22Rv1 (cell line): ENCODE results near the gene ADGRB3.

Experiments used
- H3K27ac ChIP-seq: fragments of 450-650 bp; 2 replicates; pipeline ENCODE4 v1.5.1; 2017
- CTCF ChIP-seq: fragments of 450-650 bp; IDR thresholded peaks from 2 replicates; pipeline ENCODE4 v1.5.1; 2017; ENCODE audit warnings: mild to moderate bottlenecking
- ZFX ChIP-seq: fragments of 450-650 bp; IDR thresholded peaks from 2 replicates; pipeline ENCODE4 v1.6.1; 2017; ENCODE audit warnings: antibody characterized with exemption, borderline replicate concordance

The ADGRB3 gene

GRCh38 chr6:68634726-68635411, at the start of gene ADGRB3:
ADGRB3 (plus strand) TSS chr6:68635282; CDS start chr6:68638676, 3,394 bp downstream.
- TF ChIP-seq CTCF (0 out of 2 replicates have a peak, but pooled peaks have one; percentile 17), ZFX (no peak)
- H3K27ac ChIP-seq: peak within 1 kb of the TSS; percentile 54

GRCh38 chr6:68593558-68593957, 41.5 kb upstream of the ADGRB3 start:
- TF ChIP-seq CTCF (no peak), ZFX (no peak)

GRCh38 chr6:68597642-68598041, 37.4 kb upstream of the ADGRB3 start:
- TF ChIP-seq CTCF (no peak), ZFX (no peak)
- no peak overlapping the region for H3K27ac ChIP-seq

More at GRCh38 chr6:68593558-68593957, 41.5 kb upstream of the ADGRB3 start:
- H3K27ac ChIP-seq: no peak overlapping the region

- no peak overlapping the region for H3K27ac ChIP-seq
- no peak for TF ChIP-seq ZFX
- no peak for TF ChIP-seq CTCF
These were observed 19.1 kb upstream of the ADGRB3 start for GRCh38 chr6:68615938-68616337.

GRCh38 chr6:68625998-68626397, 9.1 kb upstream of the ADGRB3 start:
- H3K27ac ChIP-seq: no peak overlapping the region
- TF ChIP-seq CTCF: no peak
- TF ChIP-seq ZFX: no peak

- TF ChIP-seq CTCF (no peak), ZFX (no peak)
These were observed 6.9 kb upstream of the ADGRB3 start for GRCh38 chr6:68628161-68628560.

GRCh38 chr6:68632734-68633133, 2.3 kb upstream of the ADGRB3 start:
- TF ChIP-seq ZFX (no peak), CTCF (no peak)
- H3K27ac ChIP-seq: no peak overlapping the region

More at GRCh38 chr6:68628161-68628560, 6.9 kb upstream of the ADGRB3 start:
- no peak overlapping the region for H3K27ac ChIP-seq
